GM12872 (cell line): Measurements from ENCODE around the gene ABT1.

Experiments used
- CTCF ChIP-seq: IDR thresholded peaks from 3 replicates; pipeline ENCODE4 v1.5.1; 2011; ENCODE audit warnings: low read depth, mild to moderate bottlenecking, low read length, moderate library complexity; ENCODE audit not compliant: insufficient read depth

ABT1 gene

GRCh38 chr6:26613201-26613600 lies 16.4 kb downstream of the ABT1 start:
- TF ChIP-seq CTCF, result no peak

GRCh38 chr6:26613689-26614683 lies 17.2 kb downstream of the ABT1 start:
- no peak for TF ChIP-seq CTCF

GRCh38 chr6:26623339-26623859 lies 26.6 kb downstream of the ABT1 start:
- no peak for TF ChIP-seq CTCF

GRCh38 chr6:26624557-26624956 lies 27.8 kb downstream of the ABT1 start:
- no peak for TF ChIP-seq CTCF

- TF ChIP-seq CTCF, result no peak
Measured at GRCh38 chr6:26627843-26628242, 31.1 kb downstream of the ABT1 start.

- TF ChIP-seq CTCF, result no peak
Measured at GRCh38 chr6:26629359-26629758, 32.6 kb downstream of the ABT1 start.

GRCh38 chr6:26640806-26641205 lies 44.1 kb downstream of the ABT1 start:
- no peak for TF ChIP-seq CTCF
